Neural cell (in vitro differentiated cells): ENCODE measurements around the gene CD81. TPM values are rescaled to one million over a fixed set of nuclear protein-coding genes. Genes with fewer than 3 reads are reported as not detected.

Experiments
- H2AFZ ChIP-seq: fragments of 200-600, 300-800 bp; sonication (generic), shearing (Covaris generic); 2 replicates; pipeline ENCODE4 v1.6.0; 2014; ENCODE audit warnings: low read depth, mild to moderate bottlenecking, antibody characterized with exemption, low read length, moderate library complexity
- H3F3A ChIP-seq: fragments of 200-600 bp; shearing (Covaris generic); 2 replicates; pipeline ENCODE4 v1.6.1; 2016; ENCODE audit warnings: mild to moderate bottlenecking, moderate library complexity, mixed read lengths, antibody characterized with exemption, low read length; ENCODE audit not compliant: insufficient read depth, poor library complexity, severe bottlenecking
- H3K27ac ChIP-seq: fragments of 200-600, 300-800 bp; sonication (generic), shearing (Covaris generic); 2 replicates; pipeline ENCODE4 v1.5.1; 2014; ENCODE audit warnings: mild to moderate bottlenecking, low read length, moderate library complexity
- H3K27me3 ChIP-seq: fragments of 300-800, 200-600 bp; sonication (generic), shearing (Covaris generic); 2 replicates; pipeline ENCODE4 v1.6.0; 2014; ENCODE audit warnings: mild to moderate bottlenecking, low read depth, low read length, moderate library complexity; ENCODE audit not compliant: insufficient read depth
- H3K36me3 ChIP-seq: fragments of 300-800, 200-600 bp; sonication (generic), shearing (Covaris generic); 2 replicates; pipeline ENCODE4 v1.5.1; 2014; ENCODE audit warnings: mild to moderate bottlenecking, antibody characterized with exemption, low read length, moderate library complexity; ENCODE audit not compliant: insufficient read depth
- H3K4me2 ChIP-seq: fragments of 300-800, 200-600 bp; sonication (generic), shearing (Covaris generic); 2 replicates; pipeline ENCODE4 v1.6.0; 2014; ENCODE audit warnings: mild to moderate bottlenecking, low read length
- H3K4me3 ChIP-seq: fragments of 300-800, 200-600 bp; sonication (generic), shearing (Covaris generic); 2 replicates; pipeline ENCODE4 v1.5.1; 2014; ENCODE audit warnings: mild to moderate bottlenecking, low read length, moderate library complexity
- H3K79me2 ChIP-seq: fragments of 200-600 bp; shearing (Covaris generic); replicated peaks from 2 replicates; pipeline ENCODE4 v1.6.0; 2014; ENCODE audit warnings: mild to moderate bottlenecking, low read length, moderate library complexity; ENCODE audit not compliant: insufficient read depth
- H3K9ac ChIP-seq: fragments of 300-800, 200-600 bp; sonication (generic), shearing (Covaris generic); 2 replicates; pipeline ENCODE4 v1.6.1; 2016; ENCODE audit warnings: mild to moderate bottlenecking, low read length, mixed read lengths
- H3K9me2 ChIP-seq: fragments of 200-600 bp; shearing (Covaris generic); 2 replicates; pipeline ENCODE4 v1.6.1; 2016; ENCODE audit warnings: mild to moderate bottlenecking, low read length, mixed read lengths; ENCODE audit not compliant: insufficient read depth
- H3K9me3 ChIP-seq: fragments of 200-600, 300-800 bp; sonication (generic), shearing (Covaris generic); 2 replicates; pipeline ENCODE4 v1.6.1; 2016; ENCODE audit warnings: mild to moderate bottlenecking, mixed run types, low read length, moderate library complexity, mixed read lengths
- H4K20me1 ChIP-seq: fragments of 200-600 bp; shearing (Covaris generic); 2 replicates; pipeline ENCODE4 v1.6.1; 2016; ENCODE audit warnings: mild to moderate bottlenecking, mixed run types; ENCODE audit not compliant: insufficient read depth
- CTCF ChIP-seq: fragments of 450-650 bp; IDR thresholded peaks from 2 replicates; pipeline ENCODE4 v1.5.1; 2014; ENCODE audit warnings: antibody characterized with exemption, mild to moderate bottlenecking, moderate library complexity; ENCODE audit not compliant: poor library complexity, severe bottlenecking
- EP300 ChIP-seq: fragments of 450-650 bp; conservative IDR thresholded peaks from 2 replicates; pipeline ENCODE4 v1.6.1; 2014; ENCODE audit warnings: antibody characterized with exemption, mild to moderate bottlenecking, moderate library complexity; ENCODE audit not compliant: poor library complexity, severe bottlenecking
- EZH2 ChIP-seq: fragments of 200-600, 300-800 bp; shearing (Covaris generic), sonication (generic); IDR thresholded peaks from 2 replicates; pipeline ENCODE4 v1.6.1; 2014; ENCODE audit warnings: antibody characterized with exemption, low read length, borderline replicate concordance, mild to moderate bottlenecking; ENCODE audit not compliant: insufficient read depth, poor library complexity, severe bottlenecking
- MXI1 ChIP-seq: fragments of 450-650 bp; conservative IDR thresholded peaks from 2 replicates; pipeline ENCODE4 v1.6.1; 2014; ENCODE audit warnings: antibody characterized with exemption, mild to moderate bottlenecking; ENCODE audit not compliant: poor library complexity, severe bottlenecking
- POLR2AphosphoS5 ChIP-seq: IDR thresholded peaks from 2 replicates; pipeline ENCODE4 v1.6.1; 2012
- RAD21 ChIP-seq: fragments of 450-650 bp; conservative IDR thresholded peaks from 2 replicates; pipeline ENCODE4 v1.6.1; 2014; ENCODE audit warnings: antibody characterized with exemption, mild to moderate bottlenecking, moderate library complexity
- REST ChIP-seq: IDR thresholded peaks from 2 replicates; pipeline ENCODE4 v1.6.1; 2012; ENCODE audit warnings: borderline replicate concordance
- SMC3 ChIP-seq: fragments of 450-650 bp; conservative IDR thresholded peaks from 2 replicates; pipeline ENCODE4 v1.6.1; 2014; ENCODE audit warnings: antibody characterized with exemption, mild to moderate bottlenecking, moderate library complexity; ENCODE audit not compliant: poor library complexity
- TAF1 ChIP-seq: IDR thresholded peaks from 2 replicates; pipeline ENCODE4 v1.6.1; 2012; ENCODE audit warnings: low read depth
- polyA plus RNA-seq: library from polyadenylated mRNA; depleted of rRNA; stranded (reverse); fragments of >200 nt; gene quantifications from 2 replicates; pipeline ENCODE4 v1.2.3, GENCODE V29; 2014

Gene CD81
- polyA plus RNA-seq, 1 donor from 2014 or later, result 97.8 TPM

- Histone ChIP-seq H3K4me3 (no peak overlapping the region), H2AFZ (no peak overlapping the region), H3K27ac (no peak overlapping the region), H3K9me2 (no peaks in the 10 kb centered on the region), H3K79me2 (no peaks in the 10 kb centered on the region), H3K9me3 (no peaks in the 10 kb centered on the region), H3F3A (no peaks in the 10 kb centered on the region), H3K4me2 (no peak overlapping the region), H4K20me1 (no peaks in the 10 kb centered on the region), H3K27me3 (no peaks in the 10 kb centered on the region), H3K36me3 (no peaks in the 10 kb centered on the region), H3K9ac (no peak overlapping the region)
- TF ChIP-seq EZH2, result no peak
- TF ChIP-seq MXI1, result no peak
- no peak for TF ChIP-seq SMC3
- TF ChIP-seq RAD21, result no peak
- TF ChIP-seq EP300, result no peak
- no peak for TF ChIP-seq REST
- no peak for TF ChIP-seq POLR2AphosphoS5
- no peak for TF ChIP-seq TAF1
- no peak for TF ChIP-seq CTCF
Measured at GRCh38 chr11:2329551-2329950, 47.6 kb upstream of the CD81 start.

- H2AFZ ChIP-seq, result no peak overlapping the region
Measured at GRCh38 chr11:2330696-2331095, 46.4 kb upstream of the CD81 start.

More at GRCh38 chr11:2330696-2331095, 46.4 kb upstream of the CD81 start:
- Histone ChIP-seq H3K27me3 (no peaks in the 10 kb centered on the region), H3K36me3 (no peaks in the 10 kb centered on the region), H4K20me1 (no peaks in the 10 kb centered on the region), H3K79me2 (no peaks in the 10 kb centered on the region), H3K9me3 (no peaks in the 10 kb centered on the region), H3K9me2 (no peaks in the 10 kb centered on the region), H3K4me2 (no peak overlapping the region), H3K9ac (no peak overlapping the region), H3K27ac (no peak overlapping the region), H3K4me3 (no peak overlapping the region), H3F3A (no peaks in the 10 kb centered on the region)
- TF ChIP-seq POLR2AphosphoS5, result no peak
- TF ChIP-seq SMC3, result no peak
- no peak for TF ChIP-seq TAF1
- no peak for TF ChIP-seq CTCF
- no peak for TF ChIP-seq MXI1
- TF ChIP-seq EP300, result no peak
